HCT116 (cell line): ENCODE results near the gene UBE2Q2. TPM values are rescaled to one million over a fixed set of nuclear protein-coding genes. Genes with fewer than 3 reads are reported as not detected.

ENCODE experiments used
- ATAC-seq: fragments of 200-7000 bp; cut with Tn5 transposase; 2 replicates; pipeline ENCODE4 v1.9.1; 2020; ENCODE audit warnings: mild to moderate bottlenecking, moderate library complexity
- BruUV-seq: library from RNA; stranded (reverse); fragments of 400-500 nt; replicated peaks from 2 replicates; lab custom pipeline; 2021; lab: Mats Ljungman, UMichigan
- CTCF ChIA-PET: fragments of 300-600 bp; sonication (Branson Sonifier 250); formaldehyde crosslinking; loops from one replicate; lab custom pipeline; 2021; ENCODE audit warnings: antibody characterized with exemption; lab: Charles Lee
- POLR2A ChIA-PET: fragments of 300-600, 350-600 bp; sonication (Branson Sonifier 250); formaldehyde crosslinking; loops from one replicate; lab custom pipeline; 2021; ENCODE audit warnings: antibody characterized with exemption; lab: Charles Lee
- RAD21 ChIA-PET, 2 experiments: fragments of 300-600 bp; sonication (Branson Sonifier 250); formaldehyde crosslinking; loops; one replicate each; lab custom pipeline; 2023; ENCODE audit warnings: low total read pairs in 2 of 2; ENCODE audit not compliant: uncharacterized antibody in 2 of 2, unreplicated experiment in 2 of 2, low non-redundant PET in 1 of 2; lab: Charles Lee
- DNase-seq: peaks from one replicate; pipeline ENCODE4 v3.0.0-alpha.2; 2010; ENCODE audit warnings: low read depth, low spot score
- H2AFZ ChIP-seq: fragments of 200-600 bp; shearing (Covaris generic), sonication (generic); 2 replicates; pipeline ENCODE4 v1.6.1; 2017; ENCODE audit warnings: low read depth, mixed run types, mixed read lengths, antibody characterized with exemption, low read length; ENCODE audit not compliant: poor library complexity, severe bottlenecking
- H3K27ac ChIP-seq: 2 replicates; pipeline ENCODE4 v1.5.1; 2012; ENCODE audit warnings: low read depth, low read length
- H3K27me3 ChIP-seq: fragments of 200-600 bp; sonication (generic); 2 replicates; pipeline ENCODE4 v1.6.1; 2016; ENCODE audit warnings: mixed run types, low read length, mixed read lengths; ENCODE audit not compliant: insufficient read depth
- H3K36me3 ChIP-seq, 2 experiments: fragments of 200-500 bp in 1 of 2; fragments of 200-600 bp in 1 of 2; sonication (Bioruptor generic) in 1 of 2; sonication (generic) in 1 of 2; 2 replicates each; pipeline versions ENCODE4 v1.5.1 to v1.6.1; 2014 to 2016; ENCODE audit warnings: low read length in 2 of 2, inconsistent platforms in 1 of 2, mixed read lengths in 1 of 2, mixed run types in 1 of 2; ENCODE audit not compliant: insufficient read depth in 2 of 2, control insufficient read depth in 1 of 2
- H3K4me1 ChIP-seq, 2 experiments: fragments of 200-600 bp in 1 of 2; sonication (generic) in 1 of 2; 2 replicates each; pipeline versions ENCODE4 v1.5.1 to v1.6.1; 2012 to 2017; ENCODE audit warnings: low read length in 2 of 2, inconsistent platforms in 1 of 2, mild to moderate bottlenecking in 1 of 2, mixed read lengths in 1 of 2, mixed run types in 1 of 2, moderate library complexity in 1 of 2; ENCODE audit not compliant: insufficient read depth in 2 of 2, control insufficient read depth in 1 of 2
- H3K4me2 ChIP-seq: fragments of 200-600 bp; sonication (generic); 2 replicates; pipeline ENCODE4 v1.6.1; 2017; ENCODE audit warnings: mixed run types, low read length, mixed read lengths
- H3K4me3 ChIP-seq, 2 experiments: fragments of 200-600 bp in 1 of 2; sonication (generic) in 1 of 2; replicated peaks in 1 of 2; 2 replicates each; pipeline ENCODE4 v1.5.1; 2011 to 2016; ENCODE audit warnings: low read length in 2 of 2, control low read depth in 1 of 2, low read depth in 1 of 2, mild to moderate bottlenecking in 1 of 2, mixed read lengths in 1 of 2, mixed run types in 1 of 2
- H3K79me2 ChIP-seq: fragments of 200-600 bp; sonication (generic); 2 replicates; pipeline ENCODE4 v1.6.1; 2017; ENCODE audit warnings: mild to moderate bottlenecking, mixed run types, low read length, moderate library complexity, mixed read lengths; ENCODE audit not compliant: insufficient read depth
- H3K9ac ChIP-seq: fragments of 200-600 bp; sonication (generic); 2 replicates; pipeline ENCODE4 v1.6.1; 2016; ENCODE audit warnings: low read length, mixed read lengths
- H3K9me2 ChIP-seq: fragments of 200-600 bp; sonication (generic), shearing (Covaris generic); 2 replicates; pipeline ENCODE4 v1.6.1; 2017; ENCODE audit warnings: mixed run types, mild to moderate bottlenecking, moderate library complexity; ENCODE audit not compliant: insufficient read depth
- H3K9me3 ChIP-seq, 2 experiments: fragments of 200-500 bp in 1 of 2; fragments of 200-600 bp in 1 of 2; sonication (Bioruptor generic) in 1 of 2; sonication (generic) in 1 of 2; 2 replicates each; pipeline ENCODE4 v1.6.1; 2014 to 2017; ENCODE audit warnings: low read length in 2 of 2, mixed read lengths in 2 of 2, inconsistent platforms in 1 of 2, low read depth in 1 of 2, mild to moderate bottlenecking in 1 of 2, mixed run types in 1 of 2, moderate library complexity in 1 of 2; ENCODE audit not compliant: control insufficient read depth in 1 of 2, insufficient read depth in 1 of 2
- H4K20me1 ChIP-seq: fragments of 200-600 bp; sonication (generic), shearing (Covaris generic); 2 replicates; pipeline ENCODE4 v1.6.1; 2017; ENCODE audit warnings: mixed run types, mild to moderate bottlenecking, moderate library complexity; ENCODE audit not compliant: insufficient read depth
- ATF3 ChIP-seq: IDR thresholded peaks from 2 replicates; pipeline ENCODE4 v1.6.1; 2012
- CBX3 ChIP-seq: IDR thresholded peaks from 2 replicates; pipeline ENCODE4 v1.6.1; 2012; ENCODE audit warnings: low read depth
- CEBPB ChIP-seq: IDR thresholded peaks from 2 replicates; pipeline ENCODE4 v1.6.1; 2012; ENCODE audit warnings: low read depth
- EGR1 ChIP-seq: IDR thresholded peaks from 2 replicates; pipeline ENCODE4 v1.6.1; 2012; ENCODE audit warnings: low read depth
- ELF1 ChIP-seq: IDR thresholded peaks from 2 replicates; pipeline ENCODE4 v1.6.1; 2012; ENCODE audit warnings: low read depth, borderline replicate concordance
- EZH2phosphoT487 ChIP-seq: fragments of 200-600 bp; IDR thresholded peaks from 2 replicates; pipeline ENCODE4 v1.6.1; 2018; ENCODE audit warnings: antibody characterized with exemption, borderline replicate concordance
- MAX ChIP-seq: IDR thresholded peaks from 2 replicates; pipeline ENCODE4 v1.6.1; 2012
- POLR2A ChIP-seq: IDR thresholded peaks from 2 replicates; pipeline ENCODE4 v1.7.0; 2011; ENCODE audit warnings: borderline replicate concordance; ENCODE audit not compliant: insufficient read depth, insufficient read length; ENCODE audit errors: extremely low read depth
- TCF7L2 ChIP-seq: IDR thresholded peaks from 2 replicates; pipeline ENCODE4 v1.7.0; 2011; ENCODE audit warnings: borderline replicate concordance, inconsistent platforms; ENCODE audit not compliant: insufficient read depth, insufficient read length; ENCODE audit errors: extremely low read depth
- YY1 ChIP-seq: IDR thresholded peaks from 2 replicates; pipeline ENCODE4 v1.6.1; 2011; ENCODE audit warnings: low read length, low read depth, moderate library complexity, mild to moderate bottlenecking; ENCODE audit not compliant: insufficient replicate concordance; ENCODE audit errors: extremely low read depth
- ZBTB33 ChIP-seq: IDR thresholded peaks from 2 replicates; pipeline ENCODE4 v1.6.1; 2011; ENCODE audit warnings: mild to moderate bottlenecking, low read length, moderate library complexity; ENCODE audit not compliant: insufficient replicate concordance; ENCODE audit errors: extremely low read depth
- intact Hi-C: fragments of 100-400 bp; cut with micrococcal nuclease; formaldehyde crosslinking; loops from 2 replicates; pipeline ENCODE4 v1.10.0; 2022
- total RNA-seq: library from RNA; stranded (reverse); gene quantifications from one replicate; pipeline ENCODE4 v1.2.1, GENCODE V29; 2021; ENCODE audit not compliant: unreplicated experiment

Gene UBE2Q2
- total RNA-seq, 1 experiment from 2014 or later: 12.3 TPM

- TF ChIP-seq ATF3 (no peak), ZBTB33 (no peak), EGR1 (no peak), CEBPB (no peak), TCF7L2 (no peak), POLR2A (no peak), EZH2phosphoT487 (no peak), YY1 (no peak), CBX3 (no peak), ELF1 (no peak), MAX (no peak)
These were observed 21.4 kb upstream of the UBE2Q2 start (continued) for GRCh38 chr15:75821786-75822345.

- H3K27me3 ChIP-seq: no peaks in the 10 kb centered on the region
- no peaks in the 10 kb centered on the region for H3K79me2 ChIP-seq
- BruUV-seq: no TSS peak
- no peak for TF ChIP-seq YY1
- no peak for TF ChIP-seq ELF1
- no peak for TF ChIP-seq POLR2A
- TF ChIP-seq, all 23 proteins: peak for 0
- ATAC-seq (no peak), DNase-seq (no peak)
- RAD21 ChIA-PET: no interaction called here
- no peaks in the 10 kb centered on the region for H3K9me2 ChIP-seq
- H4K20me1 ChIP-seq: no peaks in the 10 kb centered on the region
- H3K27ac ChIP-seq: no peak overlapping the region
- no peak overlapping the region for H2AFZ ChIP-seq
- H3K9ac ChIP-seq: no peak overlapping the region
- H3K4me3 ChIP-seq: no peak overlapping the region
- no peaks in the 10 kb centered on the region for H3K36me3 ChIP-seq
- intact Hi-C loops: no loop called here
- H3K4me1 ChIP-seq: peaks cover 0 to 5% of the 10 kb centered on the region in 2 experiments; a peak in 1 of 4 replicates
- no peak overlapping the region for H3K4me2 ChIP-seq
- POLR2A ChIA-PET: no interaction called here
- CTCF ChIA-PET: interaction anchor here (1.0 to 1.2 kb wide), 2 partner anchors 13 to 99 kb away, joined by 3 read pairs; no protein-coding TSS in a partner anchor
- H3K9me3 ChIP-seq: no peaks in the 10 kb centered on the region
These were observed 20.5 kb upstream of the UBE2Q2 start for GRCh38 chr15:75822685-75823278.
